ENCODE results near the gene CRYBG2. TPM values are rescaled to one million over a fixed set of nuclear protein-coding genes. Genes with fewer than 3 reads are reported as not detected.
"Not testable (repeated sequence)": the region's sequence is repeated elsewhere in the genome, so short reads cannot be mapped to it uniquely, and the experiment has no call there.

The CRYBG2 gene
- total RNA-seq, 1 donor: not detected

DNA sequence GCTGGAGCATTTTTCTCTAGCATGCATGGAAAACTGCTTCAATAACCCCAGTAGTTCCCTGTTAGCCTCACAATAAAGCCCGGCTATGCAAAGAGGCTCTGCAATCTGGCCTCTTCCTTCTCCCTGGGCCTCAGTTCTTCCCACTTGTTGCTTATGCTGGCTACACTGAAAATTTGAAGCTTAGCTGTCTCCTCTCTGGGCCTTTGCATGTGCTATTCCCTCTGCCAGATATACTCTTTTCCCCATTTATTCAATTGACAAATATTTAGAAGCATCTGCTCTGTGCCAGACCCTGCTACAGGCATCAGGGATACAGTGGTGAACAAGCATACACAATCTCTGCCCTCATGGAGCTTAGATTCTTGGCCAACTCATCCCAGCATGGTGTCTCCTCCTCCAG lies 15.3 kb downstream of the CRYBG2 start:
- TF ChIP-seq, protein P1, sequence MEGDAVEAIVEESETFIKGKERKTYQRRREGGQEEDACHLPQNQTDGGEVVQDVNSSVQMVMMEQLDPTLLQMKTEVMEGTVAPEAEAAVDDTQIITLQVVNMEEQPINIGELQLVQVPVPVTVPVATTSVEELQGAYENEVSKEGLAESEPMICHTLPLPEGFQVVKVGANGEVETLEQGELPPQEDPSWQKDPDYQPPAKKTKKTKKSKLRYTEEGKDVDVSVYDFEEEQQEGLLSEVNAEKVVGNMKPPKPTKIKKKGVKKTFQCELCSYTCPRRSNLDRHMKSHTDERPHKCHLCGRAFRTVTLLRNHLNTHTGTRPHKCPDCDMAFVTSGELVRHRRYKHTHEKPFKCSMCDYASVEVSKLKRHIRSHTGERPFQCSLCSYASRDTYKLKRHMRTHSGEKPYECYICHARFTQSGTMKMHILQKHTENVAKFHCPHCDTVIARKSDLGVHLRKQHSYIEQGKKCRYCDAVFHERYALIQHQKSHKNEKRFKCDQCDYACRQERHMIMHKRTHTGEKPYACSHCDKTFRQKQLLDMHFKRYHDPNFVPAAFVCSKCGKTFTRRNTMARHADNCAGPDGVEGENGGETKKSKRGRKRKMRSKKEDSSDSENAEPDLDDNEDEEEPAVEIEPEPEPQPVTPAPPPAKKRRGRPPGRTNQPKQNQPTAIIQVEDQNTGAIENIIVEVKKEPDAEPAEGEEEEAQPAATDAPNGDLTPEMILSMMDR (IDR thresholded peaks at IDR 0.05; ENCODE audit: insufficient read depth, low read depth, low read length): no peak
- H3K4me3 ChIP-seq (ENCODE audit: low read depth, low read length): no peak overlapping the region
- DNase-seq (ENCODE audit: low read depth): no peak

DNA sequence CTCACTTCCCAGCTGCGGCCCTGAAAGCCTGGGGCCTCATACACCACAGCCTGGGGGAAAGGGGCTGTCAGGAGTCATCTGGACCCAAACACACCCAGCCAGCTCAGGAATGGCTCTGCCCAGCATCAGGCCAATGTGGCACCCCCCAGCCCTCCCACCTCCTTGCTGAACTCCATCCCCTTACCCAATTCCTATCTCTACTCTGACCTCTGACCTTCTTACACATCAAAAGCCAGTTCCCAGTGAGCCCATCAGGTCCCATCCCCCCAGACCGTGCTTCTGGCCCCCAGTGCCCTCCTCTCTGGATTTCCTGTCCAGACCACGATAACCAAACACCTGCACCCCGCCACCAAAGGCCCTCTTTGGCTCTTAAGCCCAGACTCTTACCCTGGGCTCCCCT lies 16.3 kb downstream of the CRYBG2 start:
- TF ChIP-seq, protein P1 (IDR thresholded peaks at IDR 0.05; ENCODE audit: insufficient read depth, low read depth, low read length): no peak
- H3K4me3 ChIP-seq (ENCODE audit: low read depth, low read length): no peak overlapping the region
- no peak for DNase-seq (ENCODE audit: low read depth)

DNA sequence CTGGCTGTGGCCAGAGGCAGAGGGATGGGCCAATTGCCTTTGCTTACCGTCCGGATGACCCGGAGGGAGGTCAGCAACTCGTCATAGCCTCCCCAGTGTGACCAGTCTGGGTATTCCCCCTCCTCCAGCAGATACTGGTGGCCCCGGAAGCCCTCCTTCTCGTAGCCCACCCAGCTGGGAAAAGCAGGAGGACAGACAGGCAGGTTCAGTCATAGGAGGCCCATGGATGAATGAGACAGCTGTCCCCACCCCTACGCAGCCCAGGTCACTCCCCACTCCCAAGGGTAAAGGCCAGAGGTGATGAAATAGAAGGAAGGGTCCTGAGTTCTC lies 16.8 kb downstream of the CRYBG2 start:
- TF ChIP-seq, protein P1 (IDR thresholded peaks at IDR 0.05; ENCODE audit: insufficient read depth, low read depth, low read length): no peak
- no peak for DNase-seq (ENCODE audit: low read depth)
- H3K4me3 ChIP-seq (ENCODE audit: low read depth, low read length): no peak overlapping the region

DNA sequence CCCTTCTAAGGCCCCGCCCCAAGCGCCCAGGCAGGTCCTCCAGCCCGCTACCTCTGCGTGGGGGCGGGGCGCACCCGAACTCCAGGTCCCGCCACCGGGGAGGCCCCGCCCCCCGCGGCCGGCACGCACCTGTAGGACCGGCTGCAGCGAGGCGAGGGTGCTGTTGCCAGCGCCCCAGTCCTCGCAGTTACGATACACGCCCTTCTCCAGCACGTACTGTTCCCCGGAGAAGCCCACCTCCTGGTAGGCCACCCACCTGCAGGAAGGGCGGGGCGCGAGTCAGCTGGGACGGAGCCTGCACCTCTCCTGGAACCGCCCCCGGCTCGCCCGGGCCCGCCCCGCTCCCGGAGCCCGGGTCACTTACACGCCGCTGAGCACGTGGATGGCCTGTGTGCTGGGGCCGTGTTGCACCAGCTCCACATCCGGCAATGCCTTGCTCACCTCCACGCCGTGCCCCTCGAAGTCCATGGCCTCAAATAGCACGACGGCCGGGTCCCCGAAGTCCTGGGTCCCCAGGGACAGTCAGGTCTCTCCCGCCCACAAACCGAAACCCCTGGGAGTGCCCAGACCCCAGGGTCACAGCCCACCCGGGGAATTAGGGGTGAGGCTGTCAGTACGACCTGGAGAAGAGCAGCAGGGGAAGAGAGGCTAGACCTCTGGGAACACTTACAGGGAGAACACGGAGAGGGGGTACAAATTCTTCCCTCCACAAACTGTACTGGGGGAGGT lies 17.3 kb downstream of the CRYBG2 start:
- DNase-seq (ENCODE audit: low read depth): peak; percentile 21
- H3K4me3 ChIP-seq (ENCODE audit: low read depth, low read length): peak overlapping the region; percentile 69
- TF ChIP-seq, protein P1 (IDR thresholded peaks at IDR 0.05; ENCODE audit: insufficient read depth, low read depth, low read length): no peak

DNA sequence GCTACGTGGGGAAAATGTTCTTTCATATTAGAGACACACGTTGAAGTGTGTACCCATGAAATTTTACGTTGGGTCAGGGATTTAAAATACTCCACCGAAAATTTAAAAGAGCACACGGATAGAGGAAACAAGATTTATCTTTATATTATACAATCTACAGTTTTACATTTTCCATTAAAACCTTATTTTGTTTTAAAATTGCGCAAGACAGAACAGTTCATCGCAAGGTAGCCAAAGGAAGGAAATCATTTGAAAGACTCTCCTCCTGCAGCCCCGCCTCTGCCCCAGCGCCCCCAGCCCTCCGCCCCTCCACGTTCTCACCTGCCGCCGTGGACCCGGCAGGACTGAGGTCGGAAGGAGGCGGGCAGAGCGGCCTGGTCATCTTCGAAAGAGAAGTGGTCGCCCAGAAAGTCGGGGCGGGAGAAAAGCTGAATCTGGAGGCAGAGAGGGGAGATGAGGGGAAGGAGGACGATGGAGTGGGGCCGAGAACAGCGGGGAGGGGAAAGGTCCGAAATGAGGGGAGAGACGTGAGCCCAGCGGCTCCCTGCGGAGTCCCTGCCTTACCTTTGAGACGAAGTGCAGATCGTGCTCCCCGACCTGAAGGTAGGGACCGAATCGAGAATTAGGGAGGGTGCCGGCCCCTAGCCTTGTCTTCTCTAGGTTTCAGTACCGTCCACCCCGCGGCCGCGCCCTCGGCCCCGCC lies 18.0 kb downstream of the CRYBG2 start:
- H3K4me3 ChIP-seq (ENCODE audit: low read depth, low read length): peak overlapping the region; percentile 69
- TF ChIP-seq, protein P1 (IDR thresholded peaks at IDR 0.05; ENCODE audit: insufficient read depth, low read depth, low read length): no peak
- no peak for DNase-seq (ENCODE audit: low read depth)

DNA sequence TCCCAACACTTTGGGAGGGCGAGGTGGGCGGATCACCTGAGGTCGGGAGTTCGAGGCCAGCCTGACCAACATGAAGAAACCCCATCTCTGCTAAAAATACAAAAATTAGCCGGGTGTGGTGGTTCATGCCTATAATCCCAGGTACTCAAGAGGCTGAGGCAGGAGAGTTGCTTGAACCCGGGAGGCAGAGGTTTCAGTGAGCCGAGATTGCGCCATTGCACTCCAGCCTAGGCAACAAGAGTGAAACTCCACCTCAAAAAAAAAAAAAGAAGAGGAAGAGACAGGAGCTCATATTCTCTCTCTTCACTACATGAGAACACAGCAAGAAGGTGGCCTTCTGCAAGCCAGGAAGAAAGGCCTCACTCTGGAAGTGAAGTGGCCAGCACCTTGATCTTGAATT lies 20.6 kb downstream of the CRYBG2 start:
- DNase-seq (ENCODE audit: low read depth): not testable (repeated sequence)

DNA sequence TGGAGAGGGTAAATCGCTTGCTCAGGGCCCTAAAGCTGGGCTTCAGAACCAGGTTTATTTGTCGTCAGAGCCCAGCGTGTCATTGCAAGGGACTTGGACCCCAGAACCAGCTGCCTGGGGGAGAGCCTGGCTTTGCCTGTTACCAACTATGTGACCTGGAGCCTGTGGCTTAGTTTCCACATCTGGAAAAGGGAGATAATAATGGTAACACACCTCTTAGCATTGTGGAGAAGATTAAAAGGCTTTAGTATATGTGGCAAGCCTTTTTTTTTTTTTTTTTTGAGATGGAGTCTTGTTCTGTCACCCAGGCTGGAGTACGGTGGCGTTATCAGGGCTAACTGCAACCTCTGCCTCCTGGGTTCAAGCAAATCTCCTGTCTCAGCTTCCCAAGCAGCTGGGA lies 23.7 kb downstream of the CRYBG2 start:
- no peak overlapping the region for H3K4me3 ChIP-seq (ENCODE audit: low read depth, low read length)
- TF ChIP-seq, protein P1 (IDR thresholded peaks at IDR 0.05; ENCODE audit: insufficient read depth, low read depth, low read length): no peak
- no peak for DNase-seq (ENCODE audit: low read depth)

More for the DNA sequence above, 20.6 kb downstream of the CRYBG2 start:
- H3K4me3 ChIP-seq (ENCODE audit: low read depth, low read length): not testable (repeated sequence)

DNA sequence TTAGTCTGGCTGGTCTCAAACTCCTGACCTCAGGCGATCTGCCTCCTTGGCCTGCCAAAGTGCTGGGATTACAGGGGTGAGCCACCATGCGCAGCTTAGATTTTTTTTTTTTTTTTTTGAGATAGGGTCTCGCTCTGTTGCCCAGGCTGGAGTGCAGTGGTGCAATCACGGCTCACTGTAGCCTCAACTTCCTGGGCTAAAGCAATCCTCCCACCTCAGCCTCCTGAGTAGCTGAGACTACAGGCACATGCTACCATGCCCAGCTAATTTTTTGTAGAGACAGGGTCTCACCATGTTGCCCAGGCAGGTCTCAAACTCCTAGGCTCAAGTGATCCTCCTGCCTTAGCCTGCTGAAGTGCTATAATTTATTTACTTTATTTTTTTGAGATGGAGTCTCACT lies 24.6 kb downstream of the CRYBG2 start:
- DNase-seq (ENCODE audit: low read depth); H3K4me3 ChIP-seq (ENCODE audit: low read depth, low read length): not testable (repeated sequence)
